Panc1 (cell line): ENCODE results near the gene ALG14. TPM values are rescaled to one million over a fixed set of nuclear protein-coding genes. Genes with fewer than 3 reads are reported as not detected.

ENCODE experiments used
- ATAC-seq: fragments of 200-7000 bp; cut with Tn5 transposase; 2 replicates; pipeline ENCODE4 v1.9.1; 2020; ENCODE audit warnings: mild to moderate bottlenecking, moderate library complexity
- BruUV-seq: library from RNA; stranded (reverse); fragments of 400-500 nt; replicated peaks from 2 replicates; lab custom pipeline; 2021; lab: Mats Ljungman, UMichigan
- CTCF ChIA-PET: fragments of 300-600 bp; sonication (Branson Sonifier 250); formaldehyde crosslinking; loops from one replicate; lab custom pipeline; 2022; ENCODE audit warnings: antibody characterized with exemption; lab: Charles Lee
- POLR2A ChIA-PET: fragments of 300-600 bp; sonication (Branson Sonifier 250); formaldehyde crosslinking; loops from one replicate; lab custom pipeline; 2022; ENCODE audit warnings: antibody characterized with exemption; lab: Charles Lee
- DNase-seq: peaks from one replicate; pipeline ENCODE4 v3.0.0-alpha.2; 2010; ENCODE audit warnings: low read depth, low spot score
- H3K27ac ChIP-seq: 2 replicates; pipeline ENCODE4 v1.5.1; 2011; ENCODE audit warnings: mild to moderate bottlenecking, low read length, inconsistent platforms
- H3K27me3 ChIP-seq: fragments of 200-500 bp; sonication (Bioruptor generic); 2 replicates; pipeline ENCODE4 v1.6.0; 2014; ENCODE audit warnings: low read length, inconsistent platforms; ENCODE audit not compliant: control insufficient read depth, insufficient read depth
- H3K36me3 ChIP-seq: fragments of 200-500 bp; sonication (Bioruptor generic); 2 replicates; pipeline ENCODE4 v1.5.1; 2014; ENCODE audit warnings: inconsistent platforms, mild to moderate bottlenecking, low read length, moderate library complexity; ENCODE audit not compliant: control insufficient read depth, insufficient read depth
- H3K4me1 ChIP-seq: 2 replicates; pipeline ENCODE4 v1.5.1; 2011; ENCODE audit warnings: inconsistent platforms, mild to moderate bottlenecking, low read length, moderate library complexity; ENCODE audit not compliant: control insufficient read depth, insufficient read depth
- H3K4me3 ChIP-seq, 2 experiments: 2 replicates each; pipeline ENCODE4 v1.5.1; 2011 to 2012; ENCODE audit warnings: low read depth in 2 of 2, low read length in 2 of 2, mild to moderate bottlenecking in 2 of 2, inconsistent platforms in 1 of 2, moderate library complexity in 1 of 2
- H3K9me3 ChIP-seq: fragments of 200-500 bp; sonication (Bioruptor generic); 2 replicates; pipeline ENCODE4 v1.5.1; 2014; ENCODE audit warnings: low read depth, mild to moderate bottlenecking, inconsistent platforms, low read length, moderate library complexity; ENCODE audit not compliant: control insufficient read depth, insufficient read depth
- POLR2AphosphoS5 ChIP-seq: IDR thresholded peaks from 2 replicates; pipeline ENCODE4 v1.6.1; 2012; ENCODE audit warnings: mild to moderate bottlenecking, low read depth, low read length, moderate library complexity
- SIN3A ChIP-seq: IDR thresholded peaks from 2 replicates; pipeline ENCODE4 v1.6.1; 2012; ENCODE audit warnings: low read depth, mild to moderate bottlenecking, low read length, moderate library complexity, borderline replicate concordance; ENCODE audit not compliant: insufficient read depth
- TCF7L2 ChIP-seq: IDR thresholded peaks from 2 replicates; pipeline ENCODE4 v1.6.1; 2011; ENCODE audit warnings: mild to moderate bottlenecking, low read depth, low read length, inconsistent platforms
- in situ Hi-C: cut with HindIII; loops from 2 replicates; pipeline ENCODE4 v1.10.0; 2016; ENCODE audit warnings: low sequenced_read_pairs, low pct_unique_long_range_greater_than_20kb
- intact Hi-C: fragments of 100-400 bp; cut with micrococcal nuclease; formaldehyde crosslinking; loops from one replicate; pipeline ENCODE4 v1.10.0; 2022; ENCODE audit not compliant: unreplicated experiment
- total RNA-seq: library from RNA; stranded (reverse); gene quantifications from one replicate; pipeline ENCODE4 v1.2.1, GENCODE V29; 2021; ENCODE audit not compliant: unreplicated experiment
- TF ChIP-seq, protein P1 (sequence below), 2 experiments: IDR thresholded peaks; 2 replicates each; pipeline ENCODE4 v1.6.1; 2011 to 2012; ENCODE audit warnings: low read depth in 2 of 2, control low read depth in 1 of 2, low read length in 1 of 2, mild to moderate bottlenecking in 1 of 2, moderate library complexity in 1 of 2; ENCODE audit not compliant: insufficient read depth in 1 of 2
- TF ChIP-seq, protein P2 (sequence below): fragments of 450-650 bp; IDR thresholded peaks from 2 replicates; pipeline ENCODE4 v1.5.1; 2017; ENCODE audit warnings: mild to moderate bottlenecking

Gene ALG14
- total RNA-seq, 1 experiment from 2014 or later = 4.1 TPM

DNA sequence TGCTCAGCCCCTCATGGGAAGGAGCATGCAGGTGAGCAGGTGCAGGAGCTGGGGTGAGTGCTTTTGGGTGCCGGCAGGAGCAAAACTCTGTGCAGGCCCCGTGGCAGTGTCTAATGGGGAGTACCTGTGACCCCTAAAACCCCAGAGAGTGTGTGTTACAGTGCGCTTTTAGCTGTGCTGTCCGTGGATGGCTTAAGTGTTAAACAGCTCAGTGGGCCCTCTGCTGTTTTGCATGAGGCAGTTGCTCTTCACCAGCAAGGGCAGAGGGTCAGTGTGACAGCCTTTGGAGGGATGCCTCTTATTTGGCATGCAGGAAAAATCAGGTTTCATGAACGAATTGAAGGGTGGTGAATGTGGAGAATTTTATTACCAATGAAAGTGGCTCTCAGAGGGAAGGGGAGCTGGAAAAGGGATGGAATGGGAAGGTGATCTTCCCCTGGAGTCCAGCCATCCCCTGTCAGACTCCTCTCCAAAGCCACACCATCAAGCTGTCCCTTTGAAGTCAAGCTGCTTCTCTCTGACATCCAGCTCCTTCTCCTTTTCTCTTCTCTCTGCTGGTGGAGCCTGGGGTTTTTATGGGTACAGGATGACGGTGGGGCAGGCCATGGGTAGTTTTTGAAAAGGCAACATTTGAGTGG lies 17.0 kb upstream of the ALG14 start:
- CTCF ChIA-PET = no interaction called here
- TF ChIP-seq, protein P1, sequence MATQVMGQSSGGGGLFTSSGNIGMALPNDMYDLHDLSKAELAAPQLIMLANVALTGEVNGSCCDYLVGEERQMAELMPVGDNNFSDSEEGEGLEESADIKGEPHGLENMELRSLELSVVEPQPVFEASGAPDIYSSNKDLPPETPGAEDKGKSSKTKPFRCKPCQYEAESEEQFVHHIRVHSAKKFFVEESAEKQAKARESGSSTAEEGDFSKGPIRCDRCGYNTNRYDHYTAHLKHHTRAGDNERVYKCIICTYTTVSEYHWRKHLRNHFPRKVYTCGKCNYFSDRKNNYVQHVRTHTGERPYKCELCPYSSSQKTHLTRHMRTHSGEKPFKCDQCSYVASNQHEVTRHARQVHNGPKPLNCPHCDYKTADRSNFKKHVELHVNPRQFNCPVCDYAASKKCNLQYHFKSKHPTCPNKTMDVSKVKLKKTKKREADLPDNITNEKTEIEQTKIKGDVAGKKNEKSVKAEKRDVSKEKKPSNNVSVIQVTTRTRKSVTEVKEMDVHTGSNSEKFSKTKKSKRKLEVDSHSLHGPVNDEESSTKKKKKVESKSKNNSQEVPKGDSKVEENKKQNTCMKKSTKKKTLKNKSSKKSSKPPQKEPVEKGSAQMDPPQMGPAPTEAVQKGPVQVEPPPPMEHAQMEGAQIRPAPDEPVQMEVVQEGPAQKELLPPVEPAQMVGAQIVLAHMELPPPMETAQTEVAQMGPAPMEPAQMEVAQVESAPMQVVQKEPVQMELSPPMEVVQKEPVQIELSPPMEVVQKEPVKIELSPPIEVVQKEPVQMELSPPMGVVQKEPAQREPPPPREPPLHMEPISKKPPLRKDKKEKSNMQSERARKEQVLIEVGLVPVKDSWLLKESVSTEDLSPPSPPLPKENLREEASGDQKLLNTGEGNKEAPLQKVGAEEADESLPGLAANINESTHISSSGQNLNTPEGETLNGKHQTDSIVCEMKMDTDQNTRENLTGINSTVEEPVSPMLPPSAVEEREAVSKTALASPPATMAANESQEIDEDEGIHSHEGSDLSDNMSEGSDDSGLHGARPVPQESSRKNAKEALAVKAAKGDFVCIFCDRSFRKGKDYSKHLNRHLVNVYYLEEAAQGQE (IDR thresholded peaks at IDR 0.05; ENCODE audit: insufficient read depth in 1 of 2, low read depth in 2 of 2, low read length in 1 of 2) = no peak
- no peak for TF ChIP-seq POLR2AphosphoS5
- no peak for TF ChIP-seq TCF7L2
- no peak for TF ChIP-seq SIN3A
- TF ChIP-seq, protein P2, sequence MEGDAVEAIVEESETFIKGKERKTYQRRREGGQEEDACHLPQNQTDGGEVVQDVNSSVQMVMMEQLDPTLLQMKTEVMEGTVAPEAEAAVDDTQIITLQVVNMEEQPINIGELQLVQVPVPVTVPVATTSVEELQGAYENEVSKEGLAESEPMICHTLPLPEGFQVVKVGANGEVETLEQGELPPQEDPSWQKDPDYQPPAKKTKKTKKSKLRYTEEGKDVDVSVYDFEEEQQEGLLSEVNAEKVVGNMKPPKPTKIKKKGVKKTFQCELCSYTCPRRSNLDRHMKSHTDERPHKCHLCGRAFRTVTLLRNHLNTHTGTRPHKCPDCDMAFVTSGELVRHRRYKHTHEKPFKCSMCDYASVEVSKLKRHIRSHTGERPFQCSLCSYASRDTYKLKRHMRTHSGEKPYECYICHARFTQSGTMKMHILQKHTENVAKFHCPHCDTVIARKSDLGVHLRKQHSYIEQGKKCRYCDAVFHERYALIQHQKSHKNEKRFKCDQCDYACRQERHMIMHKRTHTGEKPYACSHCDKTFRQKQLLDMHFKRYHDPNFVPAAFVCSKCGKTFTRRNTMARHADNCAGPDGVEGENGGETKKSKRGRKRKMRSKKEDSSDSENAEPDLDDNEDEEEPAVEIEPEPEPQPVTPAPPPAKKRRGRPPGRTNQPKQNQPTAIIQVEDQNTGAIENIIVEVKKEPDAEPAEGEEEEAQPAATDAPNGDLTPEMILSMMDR = no peak
- POLR2A ChIA-PET = no interaction called here
- no peaks in the 10 kb centered on the region for H3K27me3 ChIP-seq
- no peak overlapping the region for H3K27ac ChIP-seq
- no peaks in the 10 kb centered on the region for H3K9me3 ChIP-seq
- ATAC-seq (no peak), DNase-seq (no peak)
- no peaks in the 10 kb centered on the region for H3K4me1 ChIP-seq
- H3K4me3 ChIP-seq = no peak overlapping the region
- in situ Hi-C loops = no loop called here
- BruUV-seq = no TSS peak
- intact Hi-C loops = no loop called here
- H3K36me3 ChIP-seq = no peaks in the 10 kb centered on the region

DNA sequence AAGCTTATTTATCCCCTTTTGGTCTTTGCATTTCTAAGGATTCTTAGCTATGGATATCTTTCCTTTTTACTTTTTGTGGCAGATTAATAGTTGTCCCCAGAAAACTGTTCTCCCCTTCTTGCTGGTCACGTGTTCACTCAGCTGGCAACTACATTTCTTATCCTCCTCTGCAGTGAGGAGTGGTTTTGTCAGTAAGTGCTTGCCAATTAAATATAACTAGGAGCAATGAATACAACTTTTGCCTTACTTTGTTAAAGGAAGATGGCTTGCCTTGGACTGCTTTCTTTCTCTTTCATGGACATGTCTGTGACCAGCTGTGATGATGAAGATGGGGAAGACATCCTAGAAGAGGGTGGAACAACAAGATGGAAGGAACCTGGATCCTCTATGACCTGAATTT lies 15.6 kb upstream of the ALG14 start:
- Histone ChIP-seq H3K27me3 (no peaks in the 10 kb centered on the region), H3K4me3 (no peak overlapping the region), H3K4me1 (no peaks in the 10 kb centered on the region), H3K36me3 (no peaks in the 10 kb centered on the region), H3K9me3 (no peaks in the 10 kb centered on the region), H3K27ac (no peak overlapping the region)
- intact Hi-C loops = no loop called here
- ChIA-PET POLR2A (no interaction called here), CTCF (no interaction called here)
- in situ Hi-C loops = no loop called here
- no peak for ATAC-seq
- TF ChIP-seq TCF7L2 (no peak), SIN3A (no peak), POLR2AphosphoS5 (no peak)
- TF ChIP-seq, protein P2 = no peak
- TF ChIP-seq, protein P1 (IDR thresholded peaks at IDR 0.05; ENCODE audit: insufficient read depth in 1 of 2, low read depth in 2 of 2, low read length in 1 of 2) = no peak
- no TSS peak for BruUV-seq
- no peak for DNase-seq
